Mesendoderm (in vitro differentiated cells): Measurements from ENCODE around the gene PTCHD1.

Experiments used
- DNase-seq: peaks from one replicate; pipeline ENCODE4 v3.0.0; 2013
- H2AK5ac ChIP-seq: 2 replicates; pipeline ENCODE4 v1.6.1; 2013; ENCODE audit warnings: low read length, inconsistent platforms
- H2BK120ac ChIP-seq: 2 replicates; pipeline ENCODE4 v1.6.1; 2013; ENCODE audit warnings: low read depth, mild to moderate bottlenecking, low read length, moderate library complexity, mixed read lengths
- H2BK15ac ChIP-seq: replicated peaks from 2 replicates; pipeline ENCODE4 v1.6.1; 2013; ENCODE audit warnings: low read depth, mild to moderate bottlenecking, moderate library complexity
- H2BK5ac ChIP-seq: 2 replicates; pipeline ENCODE4 v1.6.1; 2013; ENCODE audit warnings: low read length, inconsistent platforms
- H3K18ac ChIP-seq: 2 replicates; pipeline ENCODE4 v1.6.1; 2013; ENCODE audit warnings: mild to moderate bottlenecking, low read length, mixed read lengths
- H3K23ac ChIP-seq: one replicate; pipeline ENCODE4 v1.6.1; 2013; ENCODE audit warnings: low read length
- H3K27ac ChIP-seq: 2 replicates; pipeline ENCODE4 v1.5.1; 2013; ENCODE audit warnings: low read depth, mild to moderate bottlenecking, inconsistent platforms, low read length, moderate library complexity
- H3K27me3 ChIP-seq: 2 replicates; pipeline ENCODE4 v1.6.1; 2013; ENCODE audit warnings: low read length, control low read depth, mild to moderate bottlenecking, inconsistent platforms; ENCODE audit not compliant: insufficient read depth, poor library complexity
- H3K36me3 ChIP-seq: 2 replicates; pipeline ENCODE4 v1.6.1; 2013; ENCODE audit warnings: low read length, inconsistent platforms; ENCODE audit not compliant: control insufficient read depth, insufficient read depth
- H3K4ac ChIP-seq: one replicate; pipeline ENCODE4 v1.6.1; 2013; ENCODE audit warnings: low read depth, mild to moderate bottlenecking, low read length, moderate library complexity
- H3K4me1 ChIP-seq: 2 replicates; pipeline ENCODE4 v1.6.1; 2013; ENCODE audit warnings: low read depth, low read length, inconsistent platforms; ENCODE audit not compliant: control insufficient read depth
- H3K4me2 ChIP-seq: 2 replicates; pipeline ENCODE4 v1.6.1; 2013; ENCODE audit warnings: low read length
- H3K4me3 ChIP-seq: 2 replicates; pipeline ENCODE4 v1.5.1; 2013; ENCODE audit warnings: mild to moderate bottlenecking, low read length
- H3K56ac ChIP-seq: one replicate; pipeline ENCODE4 v1.6.1; 2013; ENCODE audit warnings: low read length
- H3K79me1 ChIP-seq: 2 replicates; pipeline ENCODE4 v1.6.1; 2013; ENCODE audit warnings: low read length, inconsistent platforms
- H3K79me2 ChIP-seq: 2 replicates; pipeline ENCODE4 v1.6.1; 2013; ENCODE audit warnings: mild to moderate bottlenecking, low read length; ENCODE audit not compliant: control insufficient read depth, insufficient read depth
- H3K9ac ChIP-seq: 2 replicates; pipeline ENCODE4 v1.6.1; 2013; ENCODE audit warnings: low read length, inconsistent platforms
- H4K5ac ChIP-seq: one replicate; pipeline ENCODE4 v1.6.1; 2013; ENCODE audit warnings: low read length
- H4K8ac ChIP-seq: one replicate; pipeline ENCODE4 v1.6.1; 2013; ENCODE audit warnings: low read depth, mild to moderate bottlenecking, control low read depth, low read length, moderate library complexity
- WGBS: extraction: QIAGEN DNeasy Blood & Tissue Kit; methylation state at CpG from one replicate; pipeline ENCODE4 v1.1.7; 2013; ENCODE audit warnings: low lambda C conversion rate, missing lambda C conversion rate; ENCODE audit not compliant: insufficient coverage; ENCODE audit errors: extremely low coverage; 5-methylcytosine and 5-hydroxymethylcytosine counted together

Gene PTCHD1

DNA sequence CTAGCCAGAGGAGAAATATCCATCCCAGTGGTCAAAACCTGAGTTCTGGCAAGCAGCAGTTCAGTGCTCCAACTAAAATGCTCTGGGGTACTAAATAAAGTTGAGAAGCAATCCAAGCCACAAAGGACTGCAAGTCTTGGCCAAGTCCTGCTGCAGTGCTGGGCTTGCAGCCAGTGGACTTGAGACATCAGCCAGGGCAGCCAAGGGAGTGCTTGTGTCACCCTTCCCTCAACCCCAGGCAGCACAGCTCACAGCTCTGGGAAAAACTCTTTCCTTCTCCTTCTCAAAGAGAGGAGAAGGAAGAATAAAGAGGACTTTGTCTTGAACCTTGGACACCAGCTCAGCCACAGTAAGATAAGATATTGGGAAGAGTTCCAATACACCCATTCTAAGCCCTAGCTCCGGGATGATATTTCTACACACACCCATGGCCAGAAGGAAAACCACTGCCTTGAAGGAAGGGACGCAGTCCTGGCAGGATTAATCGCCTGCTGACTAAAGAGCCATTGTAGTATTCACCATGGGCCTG, 99.8 kb downstream of the PTCHD1 start:
- Histone ChIP-seq H3K79me1 (no peaks in the 10 kb centered on the region), H3K27me3 (no peaks in the 10 kb centered on the region), H3K4me2 (no peak overlapping the region), H3K23ac (no peak overlapping the region), H3K36me3 (no peaks in the 10 kb centered on the region), H3K4me1 (peaks cover 2% of the 10 kb centered on the region), H3K4ac (no peak overlapping the region), H2BK5ac (no peak overlapping the region), H4K5ac (no peak overlapping the region), H3K56ac (no peak overlapping the region), H2BK120ac (no peak overlapping the region), H2AK5ac (no peak overlapping the region), H3K18ac (no peak overlapping the region), H3K4me3 (no peak overlapping the region), H3K9ac (no peak overlapping the region), H2BK15ac (no peak overlapping the region), H3K27ac (no peak overlapping the region), H3K79me2 (no peaks in the 10 kb centered on the region), H4K8ac (no peak overlapping the region)
- no CpG with 5 or more reads among the region's 3 CpGs for WGBS
- DNase-seq = no peak

DNA sequence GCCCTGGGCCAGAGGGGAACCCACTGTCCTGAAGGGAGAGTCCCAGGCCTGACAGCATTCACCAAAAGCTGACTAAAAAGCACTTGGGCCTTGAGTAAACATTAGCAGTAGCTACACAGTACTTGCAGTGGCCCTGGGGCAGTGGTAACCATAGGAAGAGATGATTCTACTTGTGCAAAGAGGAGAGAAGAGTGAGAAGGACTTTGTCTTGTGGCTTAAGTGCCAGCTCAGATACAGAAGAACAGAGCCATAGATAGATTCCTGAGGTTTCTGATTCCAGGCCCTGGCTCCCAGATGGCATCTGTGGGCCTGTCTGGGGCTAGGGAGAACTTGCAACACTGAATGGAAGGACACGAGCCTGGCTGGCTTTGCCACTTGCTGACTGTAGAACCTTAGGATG, 100.5 kb downstream of the PTCHD1 start:
- Histone ChIP-seq H3K4me3 (no peak overlapping the region), H3K18ac (peak overlapping the region; percentile 75), H4K8ac (no peak overlapping the region), H2BK5ac (no peak overlapping the region), H3K56ac (no peak overlapping the region), H3K27ac (no peak overlapping the region), H3K4me1 (peaks cover 2% of the 10 kb centered on the region), H4K5ac (no peak overlapping the region), H3K27me3 (no peaks in the 10 kb centered on the region), H3K79me1 (no peaks in the 10 kb centered on the region), H2BK120ac (peak overlapping the region; percentile 51), H2BK15ac (no peak overlapping the region), H3K79me2 (no peaks in the 10 kb centered on the region), H2AK5ac (no peak overlapping the region), H3K4ac (no peak overlapping the region), H3K36me3 (no peaks in the 10 kb centered on the region), H3K4me2 (no peak overlapping the region), H3K23ac (no peak overlapping the region), H3K9ac (no peak overlapping the region)
- peak; percentile 1 for DNase-seq
- WGBS = no CpG with 5 or more reads among the region's 1 CpG

DNA sequence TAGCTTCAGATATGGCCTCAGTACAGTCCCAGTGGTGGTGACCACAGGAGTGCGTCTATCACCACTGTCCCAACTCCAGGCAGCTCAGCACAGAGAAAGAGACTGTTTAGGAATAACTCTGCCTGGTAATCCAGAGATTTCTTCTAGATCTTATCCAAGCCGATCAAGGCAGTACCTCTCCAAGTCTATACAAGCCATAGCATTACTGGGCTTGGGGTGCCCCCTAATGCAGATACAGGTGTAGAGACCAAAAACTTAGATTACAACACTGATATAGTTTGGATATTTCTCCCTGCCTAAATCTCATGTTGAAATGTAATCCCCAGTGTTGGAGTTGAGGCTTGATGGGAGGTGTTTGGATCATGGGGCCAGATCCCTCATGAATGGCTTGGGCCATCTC, 100.9 kb downstream of the PTCHD1 start:
- no peak overlapping the region for H4K8ac ChIP-seq

DNA sequence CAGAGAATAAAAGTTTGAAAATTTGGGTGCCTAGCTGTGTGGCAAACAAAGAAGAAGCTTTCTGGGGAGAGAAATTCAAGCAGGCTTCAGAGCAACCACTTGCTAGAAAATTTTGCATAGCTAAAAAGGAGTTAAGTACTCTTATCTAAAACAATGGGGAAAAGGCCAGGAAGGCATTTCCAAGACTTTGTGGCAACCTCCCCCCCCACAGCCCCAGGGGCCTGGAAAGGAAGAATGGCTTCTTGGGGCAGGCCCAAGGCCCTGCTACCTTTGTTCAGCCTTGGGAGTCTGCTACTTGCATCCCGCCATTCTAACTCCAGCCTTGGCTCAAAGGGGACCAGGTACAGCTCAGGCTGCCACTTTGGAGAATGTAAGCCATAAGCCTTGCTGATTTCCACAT, 102.2 kb downstream of the PTCHD1 start:
- H3K27ac ChIP-seq = no peak overlapping the region
- peaks cover 2% of the 10 kb centered on the region for H3K4me1 ChIP-seq
- no peak overlapping the region for H4K8ac ChIP-seq
- no peak overlapping the region for H3K4me2 ChIP-seq
- H3K4me3 ChIP-seq = no peak overlapping the region
- no peaks in the 10 kb centered on the region for H3K79me1 ChIP-seq
- H2BK15ac ChIP-seq = no peak overlapping the region
- H2BK120ac ChIP-seq = no peak overlapping the region
- H3K27me3 ChIP-seq = no peaks in the 10 kb centered on the region
- H2BK5ac ChIP-seq = no peak overlapping the region
- H4K5ac ChIP-seq = no peak overlapping the region
- H2AK5ac ChIP-seq = no peak overlapping the region
- H3K36me3 ChIP-seq = no peaks in the 10 kb centered on the region
- H3K18ac ChIP-seq = peak overlapping the region; percentile 70
- H3K23ac ChIP-seq = no peak overlapping the region
- peak overlapping the region; percentile 16 for H3K4ac ChIP-seq
- no CpG with 5 or more reads among the region's 1 CpG for WGBS
- H3K56ac ChIP-seq = no peak overlapping the region
- peak; percentile 88 for DNase-seq
- no peak overlapping the region for H3K9ac ChIP-seq
- H3K79me2 ChIP-seq = no peaks in the 10 kb centered on the region

More for the DNA sequence above, 100.9 kb downstream of the PTCHD1 start:
- Histone ChIP-seq H4K5ac (no peak overlapping the region), H3K18ac (peak overlapping the region; percentile 75), H3K36me3 (no peaks in the 10 kb centered on the region), H3K79me1 (no peaks in the 10 kb centered on the region), H3K79me2 (no peaks in the 10 kb centered on the region), H3K4me2 (no peak overlapping the region), H3K4ac (no peak overlapping the region), H3K4me3 (no peak overlapping the region), H3K4me1 (peaks cover 2% of the 10 kb centered on the region), H3K56ac (no peak overlapping the region), H2BK5ac (no peak overlapping the region), H3K9ac (no peak overlapping the region), H2AK5ac (no peak overlapping the region), H3K23ac (no peak overlapping the region), H2BK15ac (peak overlapping the region; percentile 19), H2BK120ac (peak overlapping the region; percentile 51), H3K27me3 (no peaks in the 10 kb centered on the region), H3K27ac (no peak overlapping the region)
- no peak for DNase-seq
- WGBS = no CpG with 5 or more reads among the region's 2 CpGs

DNA sequence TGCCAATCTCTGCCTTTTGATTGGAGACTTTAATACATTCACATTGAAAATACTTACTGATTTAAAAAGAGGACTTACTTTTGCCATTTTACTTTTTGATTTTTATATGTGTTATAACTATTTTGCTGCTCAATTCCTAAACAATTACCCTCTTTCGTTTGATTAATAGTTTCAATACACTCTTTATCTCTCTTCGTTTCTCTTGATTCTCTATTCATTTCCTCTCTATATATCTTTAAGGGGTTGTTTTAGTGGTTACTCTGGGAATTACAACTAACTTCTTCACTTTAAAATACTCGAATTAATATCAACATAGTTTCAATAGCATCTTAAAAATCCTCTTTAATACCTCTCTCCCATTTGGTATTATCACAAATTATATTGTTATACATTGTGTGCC, 116.6 kb downstream of the PTCHD1 start:
- DNase-seq = no peak
- no peak overlapping the region for H4K8ac ChIP-seq
- H3K79me1 ChIP-seq = no peaks in the 10 kb centered on the region
- no peaks in the 10 kb centered on the region for H3K27me3 ChIP-seq
- H2AK5ac ChIP-seq = no peak overlapping the region
- H3K4me1 ChIP-seq = no peaks in the 10 kb centered on the region
- WGBS = no CpG with 5 or more reads among the region's 3 CpGs
- H3K18ac ChIP-seq = no peak overlapping the region
- no peak overlapping the region for H2BK15ac ChIP-seq
- H4K5ac ChIP-seq = no peak overlapping the region
- H3K27ac ChIP-seq = no peak overlapping the region
- H3K4me2 ChIP-seq = no peak overlapping the region
- H2BK5ac ChIP-seq = no peak overlapping the region
- H3K9ac ChIP-seq = no peak overlapping the region
- H3K79me2 ChIP-seq = no peaks in the 10 kb centered on the region
- no peak overlapping the region for H3K4ac ChIP-seq
- H3K56ac ChIP-seq = no peak overlapping the region
- H3K4me3 ChIP-seq = no peak overlapping the region
- H3K23ac ChIP-seq = no peak overlapping the region
- no peaks in the 10 kb centered on the region for H3K36me3 ChIP-seq
- H2BK120ac ChIP-seq = no peak overlapping the region
